HepG2 (cell line): ENCODE results near the gene MAGI1.

Source experiments
- SRSF1 ChIP-seq: fragments of 200-400 bp; formaldehyde crosslinking; optimal IDR thresholded peaks from 2 replicates; pipeline ENCODE3; 2017; ENCODE audit warnings: mild to moderate bottlenecking, low read depth, low read length, moderate library complexity
- YY1 ChIP-seq: IDR thresholded peaks from 2 replicates; pipeline ENCODE4 v1.6.1; 2011; ENCODE audit warnings: low read length, low read depth, moderate library complexity, mild to moderate bottlenecking; ENCODE audit not compliant: insufficient read depth, insufficient replicate concordance
- ZFP37 ChIP-seq: sonication (generic); formaldehyde crosslinking; IDR thresholded peaks from 2 replicates; pipeline ENCODE4 v1.4.0; 2020; ENCODE audit warnings: missing genetic modification reagents, borderline replicate concordance
- ZZZ3 ChIP-seq: sonication (generic); formaldehyde crosslinking; IDR thresholded peaks from 2 replicates; pipeline ENCODE4 v1.4.0; 2020; ENCODE audit warnings: missing genetic modification reagents, mild to moderate bottlenecking, borderline replicate concordance
- TF ChIP-seq, protein P1 (sequence below): sonication (generic); formaldehyde crosslinking; IDR thresholded peaks from 2 replicates; pipeline ENCODE4 v1.5.0; 2020; ENCODE audit warnings: mild to moderate bottlenecking, missing genetic modification reagents, moderate library complexity

- TF ChIP-seq, protein P1, sequence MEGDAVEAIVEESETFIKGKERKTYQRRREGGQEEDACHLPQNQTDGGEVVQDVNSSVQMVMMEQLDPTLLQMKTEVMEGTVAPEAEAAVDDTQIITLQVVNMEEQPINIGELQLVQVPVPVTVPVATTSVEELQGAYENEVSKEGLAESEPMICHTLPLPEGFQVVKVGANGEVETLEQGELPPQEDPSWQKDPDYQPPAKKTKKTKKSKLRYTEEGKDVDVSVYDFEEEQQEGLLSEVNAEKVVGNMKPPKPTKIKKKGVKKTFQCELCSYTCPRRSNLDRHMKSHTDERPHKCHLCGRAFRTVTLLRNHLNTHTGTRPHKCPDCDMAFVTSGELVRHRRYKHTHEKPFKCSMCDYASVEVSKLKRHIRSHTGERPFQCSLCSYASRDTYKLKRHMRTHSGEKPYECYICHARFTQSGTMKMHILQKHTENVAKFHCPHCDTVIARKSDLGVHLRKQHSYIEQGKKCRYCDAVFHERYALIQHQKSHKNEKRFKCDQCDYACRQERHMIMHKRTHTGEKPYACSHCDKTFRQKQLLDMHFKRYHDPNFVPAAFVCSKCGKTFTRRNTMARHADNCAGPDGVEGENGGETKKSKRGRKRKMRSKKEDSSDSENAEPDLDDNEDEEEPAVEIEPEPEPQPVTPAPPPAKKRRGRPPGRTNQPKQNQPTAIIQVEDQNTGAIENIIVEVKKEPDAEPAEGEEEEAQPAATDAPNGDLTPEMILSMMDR = no peak
- TF ChIP-seq SRSF1 = no peak
- TF ChIP-seq ZFP37 (CRISPR knock-in tag) = no peak
- TF ChIP-seq ZZZ3 (CRISPR knock-in tag) = no peak
- no peak for TF ChIP-seq YY1
Observed at GRCh38 chr3:65628978-65629377, 409.7 kb downstream of the MAGI1 start.
